Non-pigmented ciliary epithelial cell (primary cell): ENCODE results near the gene LARP6.
"Not testable (repeated sequence)": the region's sequence is repeated elsewhere in the genome, so short reads cannot be mapped to it uniquely, and the experiment has no call there.

Source experiments
- DNase-seq: peaks from one replicate; pipeline ENCODE4 v3.0.0-alpha.2; 2010; ENCODE audit warnings: low read depth

LARP6 gene

GRCh38 chr15:70853973-70854665 is at the start of gene LARP6:
TSS of gene LARP6 (minus strand) at chr15:70854157. CDS start at chr15:70854088, 69 bp downstream.
- DNase-seq, result no peak

- peak; percentile 82 for DNase-seq
Measured at GRCh38 chr15:70902107-70902506, 48.1 kb upstream of the LARP6 start.

- no peak for DNase-seq
Measured at GRCh38 chr15:70892912-70893560, 39.1 kb upstream of the LARP6 start.

- peak; percentile 76 for DNase-seq
Measured at GRCh38 chr15:70892002-70892911, 38.3 kb upstream of the LARP6 start, which contains the start of the genes LRRC49 and THAP10. TSS of gene LRRC49 (plus strand) at chr15:70892826. CDS start at chr15:70892895, 69 bp downstream. TSS of gene THAP10 (minus strand) at chr15:70892433. CDS start at chr15:70892272, 161 bp downstream.

GRCh38 chr15:70882361-70882760 is 28.4 kb upstream of the LARP6 start:
- DNase-seq, result no peak

- DNase-seq, result no peak
Measured at GRCh38 chr15:70880781-70881180, 26.8 kb upstream of the LARP6 start.

GRCh38 chr15:70879401-70879800 is 25.4 kb upstream of the LARP6 start:
- DNase-seq, result no peak

- no peak for DNase-seq
Measured at GRCh38 chr15:70876683-70877082, 22.7 kb upstream of the LARP6 start.

GRCh38 chr15:70876011-70876410 is 22.1 kb upstream of the LARP6 start:
- DNase-seq, result no peak

- DNase-seq, result no peak
Measured at GRCh38 chr15:70875001-70875782, 21.2 kb upstream of the LARP6 start.

- no peak for DNase-seq
Measured at GRCh38 chr15:70873232-70874054, 19.5 kb upstream of the LARP6 start.

- DNase-seq, result not testable (repeated sequence)
Measured at GRCh38 chr15:70871490-70871889, 17.5 kb upstream of the LARP6 start.

- no peak for DNase-seq
Measured at GRCh38 chr15:70870051-70870450, 16.1 kb upstream of the LARP6 start.

GRCh38 chr15:70869346-70869745 is 15.4 kb upstream of the LARP6 start:
- DNase-seq, result no peak

GRCh38 chr15:70867911-70868467 is 14.0 kb upstream of the LARP6 start:
- no peak for DNase-seq

- no peak for DNase-seq
Measured at GRCh38 chr15:70866982-70867641, 13.2 kb upstream of the LARP6 start.

- no peak for DNase-seq
Measured at GRCh38 chr15:70863450-70864218, 9.7 kb upstream of the LARP6 start.

- DNase-seq, result no peak
Measured at GRCh38 chr15:70859998-70860397, 6.0 kb upstream of the LARP6 start.

- DNase-seq, result no peak
Measured at GRCh38 chr15:70859322-70859908, 5.5 kb upstream of the LARP6 start.
